ENCODE data around the gene RAP1B.
"Not testable (repeated sequence)": the region's sequence is repeated elsewhere in the genome, so short reads cannot be mapped to it uniquely, and the experiment has no call there.

Gene RAP1B

GRCh38 chr12:68637439-68637838 lies 26.7 kb downstream of the RAP1B start:
- DNase-seq, result not testable (repeated sequence)

DNA sequence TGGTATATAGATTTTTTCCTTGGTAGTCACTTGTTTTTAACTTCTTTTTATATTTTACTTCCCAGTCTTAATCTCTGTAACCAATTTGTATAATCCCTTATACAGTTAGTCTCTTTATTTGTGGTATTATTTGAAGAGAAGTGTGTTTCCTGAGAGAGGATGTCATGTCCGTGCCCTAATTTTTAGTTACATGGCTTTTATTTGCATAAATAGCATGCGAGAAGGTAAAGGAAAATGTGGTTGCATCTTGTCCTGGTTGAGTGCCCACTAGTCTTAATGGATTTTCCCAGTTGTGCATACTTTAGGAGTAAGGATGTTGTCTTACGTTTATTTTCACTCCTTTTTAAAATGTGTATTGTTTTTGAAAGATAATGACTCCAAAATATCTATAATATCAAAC lies 27.5 kb downstream of the RAP1B start:
- DNase-seq, result no peak

GRCh38 chr12:68638721-68639395 lies 28.2 kb downstream of the RAP1B start:
- no peak for DNase-seq

- no peak for DNase-seq
Measured at GRCh38 chr12:68639396-68639767, 28.7 kb downstream of the RAP1B start.

DNA sequence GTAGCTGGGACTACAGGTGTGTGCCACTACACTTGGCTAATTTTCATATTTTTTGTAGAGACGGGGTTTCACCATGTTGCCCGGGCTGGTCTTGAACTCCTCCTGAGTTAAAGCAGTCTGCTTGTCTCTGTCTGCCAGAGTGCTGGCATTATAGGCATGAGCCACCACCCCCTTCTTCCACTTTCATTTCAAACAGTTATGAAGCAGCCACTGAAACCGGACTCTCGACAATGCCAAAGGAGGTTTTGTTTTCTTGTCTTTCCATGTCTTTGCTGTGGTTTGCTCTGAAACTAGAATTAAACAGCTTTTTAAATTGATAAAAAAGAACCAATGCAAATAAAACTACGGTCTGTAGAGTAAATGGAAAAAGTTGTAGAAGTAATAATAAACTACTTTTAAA lies 30.4 kb downstream of the RAP1B start:
- DNase-seq, result no peak

DNA sequence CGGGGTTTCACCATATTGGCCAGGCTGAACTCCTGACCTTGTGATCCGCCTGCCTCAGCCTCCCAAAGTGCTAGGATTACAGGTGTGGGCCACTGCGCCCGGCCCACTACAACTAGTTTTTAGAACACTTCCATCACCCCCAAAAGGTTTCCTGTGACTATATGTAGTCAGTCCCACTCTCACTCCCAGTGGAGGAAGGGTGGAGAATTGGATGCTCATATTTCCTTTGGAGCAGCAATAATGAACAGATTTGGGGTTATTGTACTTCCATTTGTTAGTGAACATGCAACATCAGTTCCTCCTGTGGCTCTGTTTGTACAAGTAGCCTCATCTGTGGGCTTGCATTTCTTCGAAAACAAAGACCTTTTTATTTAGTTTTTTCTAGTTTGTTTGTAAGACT lies 35.8 kb downstream of the RAP1B start:
- DNase-seq, result no peak

DNA sequence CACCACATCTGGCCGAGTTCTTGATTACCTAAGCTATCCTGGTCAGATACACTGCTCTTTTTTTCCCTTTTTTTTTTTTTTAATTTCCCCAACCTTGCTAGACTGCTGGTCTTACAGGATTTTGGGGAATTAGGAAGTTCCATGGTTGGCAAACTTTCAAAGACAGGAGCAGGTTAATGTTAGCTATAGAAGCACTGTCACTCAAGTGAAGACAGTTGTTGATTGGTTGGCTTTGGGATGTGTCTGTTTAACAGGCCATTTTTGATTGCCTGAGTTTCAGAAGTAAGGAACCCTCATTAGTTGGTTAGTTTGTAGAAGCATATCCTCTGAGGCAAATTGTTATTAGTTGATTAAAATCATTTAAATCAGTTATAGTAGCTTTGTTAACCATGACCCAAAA lies 36.8 kb downstream of the RAP1B start:
- DNase-seq, result no peak

- no peak for DNase-seq
Measured at GRCh38 chr12:68648179-68648578, 37.5 kb downstream of the RAP1B start.

DNA sequence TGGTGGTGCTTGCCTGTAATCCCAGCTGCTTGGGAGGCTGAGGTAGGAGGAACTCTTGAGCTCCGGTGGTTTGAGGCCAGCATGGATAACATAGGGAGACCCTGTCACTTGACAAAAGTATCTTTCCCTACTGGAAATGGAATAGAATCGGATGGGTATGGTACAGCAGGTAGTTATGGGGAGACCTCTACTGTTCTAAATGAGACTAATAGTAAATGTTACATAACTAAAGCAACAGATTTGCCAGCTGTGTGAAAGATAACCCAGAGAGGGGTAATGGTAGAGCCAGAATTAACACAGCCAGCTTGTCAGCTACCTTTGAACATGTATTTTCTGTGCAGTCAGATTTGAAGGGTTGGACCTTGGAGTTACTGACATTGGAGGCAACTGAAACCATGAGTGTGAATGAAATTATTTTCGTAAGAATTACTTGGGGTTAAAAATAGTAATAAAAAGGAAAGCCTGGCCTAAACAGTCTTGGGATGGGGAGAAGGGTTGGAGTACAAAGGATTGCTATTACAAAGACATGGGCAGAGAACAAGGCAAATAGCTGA lies 54.4 kb downstream of the RAP1B start:
- DNase-seq, result no peak

DNA sequence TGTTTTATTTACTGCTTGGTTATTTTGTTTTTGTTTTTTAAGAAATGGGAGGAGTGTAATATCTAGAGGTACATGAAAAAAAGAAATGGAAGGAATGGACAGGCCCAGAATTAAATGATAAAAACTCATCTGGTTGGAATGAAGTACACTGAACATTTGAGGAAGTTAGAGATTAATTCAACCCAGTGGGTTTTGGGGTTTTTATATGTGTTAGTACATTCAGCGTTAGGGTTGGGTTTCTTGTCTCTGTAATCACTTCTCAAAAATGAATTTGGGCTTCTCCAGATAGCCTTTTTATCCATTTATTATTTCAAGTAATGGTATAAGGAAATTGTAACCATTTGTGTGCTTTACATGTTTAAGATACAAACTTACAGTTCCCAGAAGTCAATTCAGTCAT lies 56.6 kb downstream of the RAP1B start:
- no peak for DNase-seq

GRCh38 chr12:68667896-68668295 lies 57.2 kb downstream of the RAP1B start:
- no peak for DNase-seq

DNA sequence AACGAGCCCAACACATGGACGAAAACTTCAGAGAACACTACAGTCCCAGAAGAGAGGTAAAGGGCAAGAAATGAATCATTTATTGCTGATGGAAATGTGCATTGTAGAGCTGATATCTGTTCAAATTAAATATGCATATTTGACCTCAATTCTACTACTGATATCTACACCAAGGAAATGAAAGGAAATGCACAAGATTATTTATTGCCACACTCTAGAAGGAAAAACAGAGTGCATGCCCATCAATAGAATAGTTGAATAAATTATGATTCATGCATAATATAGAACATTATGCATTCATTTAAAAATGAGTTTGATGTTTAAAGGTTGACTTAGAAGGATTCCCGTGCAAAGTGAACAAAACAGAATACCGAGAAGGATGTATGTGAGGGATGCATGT lies 60.5 kb downstream of the RAP1B start:
- no peak for DNase-seq

DNA sequence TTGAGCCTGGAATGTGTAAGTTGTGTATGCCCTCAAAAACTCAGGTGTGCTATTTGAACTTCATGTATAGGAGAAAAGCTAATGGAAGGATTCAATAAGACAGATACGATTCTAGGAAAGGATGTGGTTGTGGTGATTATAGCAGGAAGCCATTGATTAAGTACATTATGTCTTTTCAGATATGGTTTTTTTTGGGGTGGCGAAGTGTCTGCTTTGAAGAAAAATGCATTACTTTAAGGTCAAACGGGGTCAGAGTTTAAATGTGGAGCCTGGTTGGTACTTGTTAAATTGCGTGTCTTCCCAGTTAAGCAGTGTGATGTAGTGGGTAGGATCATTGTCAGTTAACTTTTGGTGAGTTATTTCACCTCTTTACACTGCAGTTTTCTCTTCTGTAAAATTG lies 63.1 kb downstream of the RAP1B start:
- no peak for DNase-seq

DNA sequence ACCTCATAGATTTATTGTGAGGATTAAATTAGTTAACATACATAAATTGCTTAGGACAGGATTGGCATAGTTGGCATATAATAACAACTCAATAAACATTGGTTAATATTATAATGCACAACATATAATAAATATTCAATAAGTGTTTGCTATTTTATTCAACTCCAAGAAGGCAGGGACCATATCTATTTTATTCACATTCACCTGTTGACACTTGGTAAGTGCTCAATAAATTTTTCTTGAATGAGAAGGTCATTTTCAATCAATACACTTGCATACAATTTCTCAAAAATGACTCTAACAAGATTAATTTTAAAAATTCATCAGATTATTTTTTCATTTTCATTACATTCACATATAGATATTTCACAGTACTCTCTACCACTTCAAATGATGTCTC lies 63.7 kb downstream of the RAP1B start:
- no peak for DNase-seq

- peak; percentile 60 for DNase-seq
Measured at GRCh38 chr12:68675101-68675842, 64.6 kb downstream of the RAP1B start.

DNA sequence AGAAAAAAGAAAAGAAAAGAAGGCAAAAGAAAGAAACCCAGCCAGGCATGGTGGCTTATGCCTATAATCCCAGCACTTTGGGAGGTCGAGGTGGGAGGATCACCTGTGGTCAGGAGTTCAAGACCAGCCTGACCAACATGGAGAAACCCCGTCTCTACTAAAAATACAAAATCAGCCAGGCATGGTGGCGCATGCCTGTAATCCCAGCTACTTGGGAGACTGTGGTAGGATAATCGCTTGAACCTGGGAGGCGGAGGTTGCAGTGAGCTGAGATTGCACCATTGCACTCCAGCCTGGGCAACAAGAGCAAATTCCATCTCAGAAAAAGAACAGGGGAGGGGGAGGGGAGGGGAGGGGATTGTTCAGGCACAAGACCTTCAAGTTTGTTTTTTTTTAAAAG lies 66.2 kb downstream of the RAP1B start:
- not testable (repeated sequence) for DNase-seq

DNA sequence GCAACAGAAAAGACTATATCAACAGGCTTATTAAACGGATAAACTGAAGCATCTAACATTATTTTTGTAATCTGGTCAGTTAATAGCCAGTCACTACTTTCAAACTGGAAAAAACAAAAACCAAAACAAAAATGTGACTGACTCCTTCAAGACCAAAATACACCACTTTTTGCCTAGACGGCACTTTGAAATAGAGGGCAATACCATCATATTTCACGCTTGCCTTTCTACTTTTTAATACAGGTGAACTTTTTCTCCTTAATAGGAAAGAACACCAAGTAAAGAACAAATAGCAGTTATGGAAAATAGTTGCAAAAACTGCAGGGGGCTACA lies 75.5 kb downstream of the RAP1B start:
- no peak for DNase-seq

DNA sequence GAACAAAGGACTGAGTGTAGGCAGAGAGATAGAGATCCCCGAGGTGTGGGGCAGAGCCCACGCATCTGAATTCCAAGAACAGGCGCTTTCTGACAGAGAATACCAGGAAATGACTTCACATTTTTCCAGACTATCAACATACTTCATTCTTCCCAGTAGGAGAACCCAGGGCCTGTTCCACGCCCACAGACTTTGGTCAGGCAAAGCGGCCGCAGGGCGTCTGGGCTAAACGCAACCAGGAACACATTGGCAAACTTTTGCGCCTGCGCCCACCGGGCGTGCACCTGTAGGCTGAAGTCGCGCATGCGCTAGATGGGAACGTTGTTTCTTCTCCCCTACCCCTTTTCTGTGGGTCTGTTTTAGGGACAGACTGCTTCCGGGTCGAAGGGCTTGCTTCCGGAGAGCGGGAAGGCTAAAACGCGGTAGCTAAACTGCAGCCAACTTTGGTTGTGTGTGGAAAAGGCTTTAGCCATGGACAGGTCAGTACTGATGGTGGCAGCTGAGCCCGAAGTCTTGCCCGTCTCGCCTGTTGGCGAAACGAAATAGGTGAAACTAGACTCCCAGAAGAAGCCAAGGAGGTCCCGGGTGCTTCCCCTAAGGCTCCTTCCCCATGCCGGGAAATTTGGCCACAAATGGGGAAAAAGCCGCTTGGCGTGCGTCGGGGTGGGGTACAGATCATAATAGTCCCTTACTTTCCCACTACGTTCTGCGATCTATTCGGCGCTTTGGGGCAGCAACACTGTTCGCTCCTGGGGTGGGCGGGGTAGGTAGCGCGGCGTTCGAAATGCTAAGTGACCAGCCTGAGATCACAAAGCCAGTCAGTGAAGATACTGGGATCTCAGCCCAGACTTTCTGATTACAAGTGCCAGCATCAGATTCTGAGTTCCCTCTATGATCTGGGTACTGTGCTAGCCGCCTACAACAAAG lies 76.2 kb downstream of the RAP1B start, which contains the start of gene NUP107:
Gene NUP107, plus strand, starts transcription at position 384 of the 927 bp plus-strand sequence. Its CDS starts 88 bp downstream, at position 472.
- DNase-seq, result peak; percentile 98

- DNase-seq, result no peak
Measured at GRCh38 chr12:68695454-68695853, 84.8 kb downstream of the RAP1B start.

- no peak for DNase-seq
Measured at GRCh38 chr12:68699486-68699885, 88.8 kb downstream of the RAP1B start.

Data from fibroblast of skin of right quadriceps (primary cell).